ENCODE data around the gene TLCD2.
"Not testable (repeated sequence)": the region's sequence is repeated elsewhere in the genome, so short reads cannot be mapped to it uniquely, and the experiment has no call there.

Gene TLCD2

GRCh38 chr17:1735418-1735817, 25.2 kb upstream of the TLCD2 start:
- DNase-seq, result no peak

DNA sequence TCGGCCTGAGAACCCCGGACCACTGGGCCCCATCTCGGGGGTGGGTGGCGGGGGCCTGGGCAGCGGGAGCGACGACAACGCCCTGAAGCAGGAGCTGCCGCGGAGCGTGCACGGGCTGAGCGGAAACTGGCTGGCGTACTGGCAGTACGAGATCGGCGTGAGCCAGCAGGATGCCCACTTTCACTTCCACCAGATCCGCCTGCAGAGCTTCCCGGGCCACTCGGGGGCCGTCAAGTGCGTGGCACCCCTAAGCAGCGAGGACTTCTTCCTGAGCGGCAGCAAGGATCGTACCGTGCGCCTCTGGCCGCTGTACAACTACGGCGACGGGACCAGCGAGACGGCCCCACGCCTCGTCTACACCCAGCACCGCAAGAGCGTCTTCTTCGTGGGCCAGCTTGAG, 23.6 kb upstream of the TLCD2 start:
- DNase-seq, result no peak

DNA sequence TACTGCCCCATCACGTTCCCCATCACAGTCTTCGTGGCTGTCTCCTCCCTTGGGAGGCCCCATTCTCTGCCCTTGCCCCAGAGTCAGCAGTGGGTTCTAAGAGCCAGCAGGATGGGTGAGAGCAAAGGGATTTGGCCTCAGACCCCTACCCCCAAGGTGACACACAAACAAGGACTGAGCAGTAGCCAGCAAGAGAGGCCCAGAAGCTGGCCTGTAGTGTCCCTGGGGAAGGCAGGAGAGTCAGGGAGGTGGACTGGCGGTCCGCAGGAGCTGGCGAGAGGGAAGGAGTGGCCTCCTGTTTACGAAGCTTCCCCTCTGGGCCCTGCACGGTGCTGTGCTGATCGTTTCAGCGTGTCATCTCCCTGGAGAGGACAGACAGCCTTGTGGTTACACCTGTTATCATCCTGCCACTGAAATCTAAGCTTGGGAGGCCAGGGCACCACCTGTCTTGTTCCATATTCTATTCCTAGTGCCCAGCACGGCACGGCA, 22.7 kb upstream of the TLCD2 start:
- DNase-seq, result no peak

GRCh38 chr17:1732241-1732832, 22.2 kb upstream of the TLCD2 start:
- no peak for DNase-seq

DNA sequence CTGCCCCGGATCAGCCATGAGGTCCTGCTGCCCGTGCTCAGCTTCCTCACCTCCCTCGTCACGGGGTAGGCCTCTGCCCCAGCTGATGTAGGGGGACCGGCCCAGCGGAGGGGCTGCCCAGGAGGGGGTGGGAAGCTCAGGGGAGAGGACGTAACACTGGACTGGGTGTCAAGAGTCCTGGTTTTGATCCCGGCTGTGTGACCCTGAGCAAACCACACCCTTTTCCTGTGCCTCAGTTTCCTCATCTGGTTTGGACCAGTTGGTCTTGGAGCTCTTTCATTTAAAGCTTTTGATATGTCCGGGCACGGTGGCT, 21.0 kb upstream of the TLCD2 start:
- no peak for DNase-seq

GRCh38 chr17:1730326-1731193, 20.4 kb upstream of the TLCD2 start:
- no peak for DNase-seq

DNA sequence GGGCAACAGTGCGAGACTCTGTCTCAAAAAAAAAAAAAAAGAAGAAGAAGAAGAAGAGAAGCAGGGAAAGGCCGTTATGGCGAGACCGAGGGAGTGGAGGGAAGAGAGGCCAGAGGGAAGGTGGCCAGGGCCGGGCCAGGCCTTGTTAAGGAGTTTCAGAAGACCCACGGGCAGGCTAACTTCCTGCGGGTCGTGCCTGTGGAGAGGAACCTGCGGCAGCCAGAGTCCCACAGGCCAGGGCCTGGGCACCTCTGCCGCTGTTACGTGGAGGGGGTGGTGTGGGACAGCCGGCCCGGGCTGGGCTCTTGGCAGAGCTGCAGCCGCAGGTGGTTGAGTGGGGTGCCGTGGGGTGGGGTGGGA, 19.8 kb upstream of the TLCD2 start:
- no peak for DNase-seq

- no peak for DNase-seq
Observed at GRCh38 chr17:1727876-1728630, 17.9 kb upstream of the TLCD2 start.

GRCh38 chr17:1727258-1727789, 17.1 kb upstream of the TLCD2 start:
- DNase-seq, result no peak

DNA sequence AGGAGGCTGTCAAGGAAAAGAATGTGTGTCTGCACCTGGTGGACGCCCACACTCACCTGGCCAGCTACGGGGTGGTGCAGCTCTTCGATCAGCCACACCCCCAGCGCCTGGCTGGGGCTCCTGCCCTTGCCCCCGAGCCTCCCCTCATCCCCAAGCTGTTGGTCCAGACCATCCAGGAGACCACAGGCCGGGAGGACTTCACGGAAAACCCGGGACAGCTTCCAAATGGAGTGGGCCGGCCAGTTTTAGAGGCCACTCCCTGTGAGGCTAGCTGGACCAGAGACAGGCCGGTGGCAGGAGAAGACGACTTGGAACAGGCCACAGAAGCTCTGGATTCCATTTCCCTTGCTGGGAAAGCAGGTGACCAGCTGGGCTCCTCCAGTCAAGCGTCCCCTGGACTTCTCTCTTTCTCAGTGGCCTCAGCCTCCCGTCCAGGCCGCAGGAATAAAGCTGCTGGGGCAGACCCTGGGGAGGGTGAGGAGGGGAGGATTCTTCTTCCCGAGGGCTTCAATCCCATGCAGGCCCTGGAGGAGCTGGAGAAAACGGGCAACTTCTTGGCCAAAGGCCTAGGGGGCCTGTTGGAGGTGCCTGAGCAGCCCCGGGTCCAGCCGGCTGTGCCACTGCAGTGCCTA, 16.6 kb upstream of the TLCD2 start:
- no peak for DNase-seq

- no peak for DNase-seq
Observed at GRCh38 chr17:1725642-1726511, 15.7 kb upstream of the TLCD2 start.

DNA sequence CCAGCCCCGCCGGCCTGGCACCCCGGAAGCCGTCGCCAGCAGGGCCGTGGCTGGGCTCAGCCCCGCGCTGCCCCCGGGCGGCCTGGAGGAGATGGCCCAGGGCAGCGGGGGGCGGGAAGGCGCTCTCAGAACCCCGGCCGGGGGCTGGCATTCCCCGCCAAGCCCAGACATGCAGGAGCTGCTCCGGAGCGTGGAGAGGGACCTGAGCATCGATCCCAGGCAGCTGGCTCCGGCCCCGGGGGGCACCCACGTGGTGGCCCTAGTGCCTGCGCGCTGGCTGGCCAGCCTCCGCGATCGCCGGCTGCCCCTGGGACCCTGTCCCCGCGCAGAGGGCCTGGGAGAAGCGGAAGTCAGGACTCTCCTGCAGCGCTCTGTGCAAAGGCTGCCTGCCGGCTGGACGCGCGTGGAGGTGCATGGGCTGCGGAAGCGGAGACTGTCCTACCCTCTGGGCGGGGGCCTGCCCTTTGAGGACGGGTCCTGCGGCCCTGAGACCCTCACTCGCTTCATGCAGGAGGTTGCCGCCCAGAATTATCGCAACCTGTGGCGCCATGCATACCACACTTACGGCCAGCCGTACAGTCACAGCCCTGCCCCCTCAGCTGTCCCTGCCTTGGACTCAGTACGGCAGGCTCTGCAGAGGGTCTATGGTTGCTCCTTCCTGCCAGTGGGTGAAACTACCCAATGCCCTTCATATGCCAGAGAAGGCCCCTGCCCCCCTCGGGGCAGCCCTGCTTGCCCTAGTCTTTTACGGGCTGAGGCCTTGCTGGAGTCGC, 14.9 kb upstream of the TLCD2 start:
- DNase-seq, result no peak

GRCh38 chr17:1724351-1724868, 14.2 kb upstream of the TLCD2 start, which contains the start of gene WDR81:
WDR81 (plus strand) TSS chr17:1724704; CDS start chr17:1724960, 256 bp downstream.
- DNase-seq, result peak; percentile 83

DNA sequence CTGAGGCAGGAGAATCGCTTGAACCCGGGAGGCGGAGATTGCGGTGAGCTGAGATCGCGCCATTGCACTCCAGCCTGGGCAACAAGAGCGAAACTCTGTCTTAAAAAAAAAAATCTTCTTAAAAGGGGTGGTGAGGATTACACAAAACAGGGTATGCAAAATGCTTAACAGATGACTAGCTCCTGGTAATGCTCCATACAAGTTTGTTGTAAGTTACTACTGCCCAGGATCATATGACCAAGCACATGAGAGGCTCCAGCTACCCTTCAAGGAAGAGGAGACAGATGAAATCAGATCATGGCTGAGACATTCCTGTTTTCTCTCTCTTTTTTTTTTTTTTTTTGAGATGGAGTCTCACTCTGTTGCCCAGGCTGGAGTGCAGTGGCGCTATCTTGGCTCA, 11.8 kb upstream of the TLCD2 start:
- DNase-seq, result not testable (repeated sequence)

DNA sequence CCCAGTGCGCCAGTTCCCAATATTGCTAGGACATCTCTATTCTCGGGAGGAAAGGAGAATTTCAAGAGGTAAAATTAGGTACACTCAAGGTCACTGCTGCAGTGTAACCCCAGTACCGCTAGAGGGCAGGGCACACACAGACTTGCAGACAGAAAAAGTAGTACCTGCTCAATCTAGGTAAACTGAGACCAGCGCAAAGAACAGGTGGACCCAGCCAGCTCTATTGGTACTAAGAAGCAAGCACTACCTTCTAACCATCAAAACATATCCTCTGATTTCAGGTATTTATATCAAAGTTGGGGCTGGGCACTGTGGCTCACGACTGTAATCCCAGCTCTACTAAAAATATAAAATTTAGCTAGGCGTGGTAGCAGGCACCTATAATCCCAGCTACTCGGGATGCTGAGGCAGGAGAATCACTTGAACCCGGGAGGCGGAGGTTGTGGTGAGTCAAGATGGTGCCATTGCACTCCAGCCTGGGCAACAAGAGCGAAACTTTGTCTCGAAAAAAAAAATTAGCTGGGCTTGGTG, 10.7 kb upstream of the TLCD2 start:
- DNase-seq, result peak; percentile 79

- no peak for DNase-seq
Observed at GRCh38 chr17:1718362-1719165, 8.4 kb upstream of the TLCD2 start.

- peak; percentile 92 for DNase-seq
Observed at GRCh38 chr17:1716912-1717695, 6.9 kb upstream of the TLCD2 start.

DNA sequence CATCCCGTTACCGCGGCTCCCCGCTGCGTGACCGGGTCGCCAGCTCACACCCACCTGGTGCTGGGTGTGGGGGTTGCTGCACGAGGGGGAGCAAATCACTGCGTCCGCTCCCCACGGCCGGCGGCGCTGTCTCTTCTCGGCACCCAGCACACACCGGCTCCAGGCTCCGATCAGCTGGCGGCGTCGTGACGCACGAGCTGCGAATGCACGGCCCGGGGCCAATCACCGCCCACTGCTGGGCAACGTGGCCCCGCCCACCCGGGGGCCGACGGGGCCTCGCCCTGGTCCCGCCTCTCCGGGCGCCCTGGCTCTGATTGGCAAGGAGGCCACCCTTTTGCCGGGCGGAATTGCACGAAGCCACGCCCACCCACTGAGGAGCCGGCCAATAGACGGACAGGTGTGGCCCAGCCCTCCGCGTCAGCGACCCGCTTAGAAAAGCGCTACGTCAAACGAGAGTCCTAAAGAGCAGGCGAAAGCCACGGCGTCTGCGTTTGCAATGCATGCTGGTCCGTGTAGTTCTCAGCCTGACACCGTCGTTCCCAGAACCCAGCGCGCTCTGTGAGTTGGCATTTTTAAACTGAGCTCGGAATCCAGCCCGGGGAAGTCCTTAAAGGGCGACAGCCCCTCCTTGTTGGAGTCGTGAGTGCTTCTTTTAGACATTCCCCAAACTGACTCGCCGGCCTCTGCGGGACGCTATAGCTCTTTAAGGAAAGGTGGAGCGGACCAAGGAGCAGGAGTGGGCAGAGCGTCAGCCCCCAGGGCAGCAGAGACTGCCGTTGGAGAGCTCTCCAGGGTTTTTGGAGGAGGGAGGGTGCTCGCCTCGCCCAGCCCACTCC, 6.1 kb upstream of the TLCD2 start:
- peak; percentile 100 for DNase-seq
